Measurements from ENCODE around the gene THOC6.

Gene THOC6

GRCh38 chr16:3023669-3024478 is at the start of gene THOC6, which contains the start of gene HCFC1R1:
Gene THOC6 (plus strand): TSS chr16:3024035. CDS start chr16:3024327, 292 bp downstream.
Gene HCFC1R1 (minus strand): TSS chr16:3023942. CDS start chr16:3023941, 1 bp downstream.
- no peaks in the 10 kb centered on the region for H3K9me3 ChIP-seq (ENCODE audit: control insufficient read depth, insufficient read depth, low read depth, low read length)
- ChIA-PET POLR2A (interaction anchor here (0.5 to 11.9 kb wide), 11 partner anchors 9 to 489 kb away, joined by 3 to 247 read pairs (median 4); partner anchors contain the start of gene PKMYT1), CTCF (interaction anchor here (0.6 to 4.1 kb wide), 7 partner anchors 7 to 1921 kb away, joined by 3 to 41 read pairs (median 3); no protein-coding TSS in a partner anchor)
- H3K27ac ChIP-seq (ENCODE audit: extremely low read depth, low read depth, low read length), result peak within 1 kb of the TSS; percentile 85
- H3K36me3 ChIP-seq (ENCODE audit: control insufficient read depth in 2 of 2, insufficient read depth in 1 of 2, low read length in 2 of 2), result peaks cover 0 to 22% of the 10 kb centered on the region in 2 experiments; a peak in 1 of 3 replicates
- peak within 1 kb of the TSS; percentile 72 for H3K4me3 ChIP-seq (ENCODE audit: low read depth, low read length)
- peaks cover 27% of the 10 kb centered on the region for H3K4me1 ChIP-seq (ENCODE audit: control insufficient read depth, insufficient read depth, low read length)
- TF ChIP-seq, protein P1, sequence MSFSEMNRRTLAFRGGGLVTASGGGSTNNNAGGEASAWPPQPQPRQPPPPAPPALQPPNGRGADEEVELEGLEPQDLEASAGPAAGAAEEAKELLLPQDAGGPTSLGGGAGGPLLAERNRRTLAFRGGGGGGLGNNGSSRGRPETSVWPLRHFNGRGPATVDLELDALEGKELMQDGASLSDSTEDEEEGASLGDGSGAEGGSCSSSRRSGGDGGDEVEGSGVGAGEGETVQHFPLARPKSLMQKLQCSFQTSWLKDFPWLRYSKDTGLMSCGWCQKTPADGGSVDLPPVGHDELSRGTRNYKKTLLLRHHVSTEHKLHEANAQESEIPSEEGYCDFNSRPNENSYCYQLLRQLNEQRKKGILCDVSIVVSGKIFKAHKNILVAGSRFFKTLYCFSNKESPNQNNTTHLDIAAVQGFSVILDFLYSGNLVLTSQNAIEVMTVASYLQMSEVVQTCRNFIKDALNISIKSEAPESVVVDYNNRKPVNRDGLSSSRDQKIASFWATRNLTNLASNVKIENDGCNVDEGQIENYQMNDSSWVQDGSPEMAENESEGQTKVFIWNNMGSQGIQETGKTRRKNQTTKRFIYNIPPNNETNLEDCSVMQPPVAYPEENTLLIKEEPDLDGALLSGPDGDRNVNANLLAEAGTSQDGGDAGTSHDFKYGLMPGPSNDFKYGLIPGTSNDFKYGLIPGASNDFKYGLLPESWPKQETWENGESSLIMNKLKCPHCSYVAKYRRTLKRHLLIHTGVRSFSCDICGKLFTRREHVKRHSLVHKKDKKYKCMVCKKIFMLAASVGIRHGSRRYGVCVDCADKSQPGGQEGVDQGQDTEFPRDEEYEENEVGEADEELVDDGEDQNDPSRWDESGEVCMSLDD (tag by site-specific recombination; IDR thresholded peaks at IDR 0.05), result peak; percentile 71
- TF ChIP-seq ZBTB21 (tag by site-specific recombination; IDR thresholded peaks at IDR 0.05) (peak; percentile 12; the same call in 1 of the 2 replicates), ZNF792 (tag by site-specific recombination; IDR thresholded peaks at IDR 0.05) (no peak), ZNF433 (tag by site-specific recombination; IDR thresholded peaks at IDR 0.05; ENCODE audit: low read depth) (no peak), ZNF629 (tag by site-specific recombination; IDR thresholded peaks at IDR 0.05) (peak; percentile 78), GLI4 (tag by site-specific recombination; IDR thresholded peaks at IDR 0.05) (0 out of 2 replicates have a peak, but pooled peaks have one; percentile 33), ZNF654 (tag by site-specific recombination; IDR thresholded peaks at IDR 0.05; ENCODE audit: low read depth) (no peak), YY1 (tag by site-specific recombination; IDR thresholded peaks at IDR 0.05) (peak; percentile 37; the same call in 1 of the 2 replicates), ZNF791 (tag by site-specific recombination; IDR thresholded peaks at IDR 0.05) (no peak), ZNF561 (tag by site-specific recombination; IDR thresholded peaks at IDR 0.05; ENCODE audit: borderline replicate concordance) (peak; percentile 82), ZNF366 (tag by site-specific recombination; conservative IDR thresholded peaks at IDR 0.05) (no peak), HOXC10 (CRISPR knock-in tag; IDR thresholded peaks at IDR 0.05) (no peak), YY2 (tag by site-specific recombination; IDR thresholded peaks at IDR 0.05) (peak; percentile 76), ZNF580 (tag by site-specific recombination; IDR thresholded peaks at IDR 0.05) (peak; percentile 83), ZNF776 (tag by site-specific recombination; IDR thresholded peaks at IDR 0.05; ENCODE audit: borderline replicate concordance) (no peak), KLF7 (tag by site-specific recombination; IDR thresholded peaks at IDR 0.05; ENCODE audit: borderline replicate concordance) (peak; percentile 58; the same call in 1 of the 2 replicates), ZBTB1 (tag by site-specific recombination; IDR thresholded peaks at IDR 0.05) (0 out of 2 replicates have a peak, but pooled peaks have one; percentile 12), ATF2 (tag by site-specific recombination; IDR thresholded peaks at IDR 0.05; ENCODE audit: low read depth) (no peak), ZNF76 (tag by site-specific recombination; IDR thresholded peaks at IDR 0.05; ENCODE audit: borderline replicate concordance, low read depth) (peak; percentile 100), KLF9 (tag by site-specific recombination; IDR thresholded peaks at IDR 0.05; ENCODE audit: low read depth) (peak; percentile 96), ZBTB26 (tag by site-specific recombination; optimal IDR thresholded peaks at IDR 0.05) (peak; percentile 97), SALL2 (tag by site-specific recombination; IDR thresholded peaks at IDR 0.05; ENCODE audit: borderline replicate concordance) (no peak)
- TF ChIP-seq, protein P2, sequence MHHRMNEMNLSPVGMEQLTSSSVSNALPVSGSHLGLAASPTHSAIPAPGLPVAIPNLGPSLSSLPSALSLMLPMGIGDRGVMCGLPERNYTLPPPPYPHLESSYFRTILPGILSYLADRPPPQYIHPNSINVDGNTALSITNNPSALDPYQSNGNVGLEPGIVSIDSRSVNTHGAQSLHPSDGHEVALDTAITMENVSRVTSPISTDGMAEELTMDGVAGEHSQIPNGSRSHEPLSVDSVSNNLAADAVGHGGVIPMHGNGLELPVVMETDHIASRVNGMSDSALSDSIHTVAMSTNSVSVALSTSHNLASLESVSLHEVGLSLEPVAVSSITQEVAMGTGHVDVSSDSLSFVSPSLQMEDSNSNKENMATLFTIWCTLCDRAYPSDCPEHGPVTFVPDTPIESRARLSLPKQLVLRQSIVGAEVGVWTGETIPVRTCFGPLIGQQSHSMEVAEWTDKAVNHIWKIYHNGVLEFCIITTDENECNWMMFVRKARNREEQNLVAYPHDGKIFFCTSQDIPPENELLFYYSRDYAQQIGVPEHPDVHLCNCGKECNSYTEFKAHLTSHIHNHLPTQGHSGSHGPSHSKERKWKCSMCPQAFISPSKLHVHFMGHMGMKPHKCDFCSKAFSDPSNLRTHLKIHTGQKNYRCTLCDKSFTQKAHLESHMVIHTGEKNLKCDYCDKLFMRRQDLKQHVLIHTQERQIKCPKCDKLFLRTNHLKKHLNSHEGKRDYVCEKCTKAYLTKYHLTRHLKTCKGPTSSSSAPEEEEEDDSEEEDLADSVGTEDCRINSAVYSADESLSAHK (tag by site-specific recombination; IDR thresholded peaks at IDR 0.05), result peak; percentile 62
- TF ChIP-seq, protein P3, sequence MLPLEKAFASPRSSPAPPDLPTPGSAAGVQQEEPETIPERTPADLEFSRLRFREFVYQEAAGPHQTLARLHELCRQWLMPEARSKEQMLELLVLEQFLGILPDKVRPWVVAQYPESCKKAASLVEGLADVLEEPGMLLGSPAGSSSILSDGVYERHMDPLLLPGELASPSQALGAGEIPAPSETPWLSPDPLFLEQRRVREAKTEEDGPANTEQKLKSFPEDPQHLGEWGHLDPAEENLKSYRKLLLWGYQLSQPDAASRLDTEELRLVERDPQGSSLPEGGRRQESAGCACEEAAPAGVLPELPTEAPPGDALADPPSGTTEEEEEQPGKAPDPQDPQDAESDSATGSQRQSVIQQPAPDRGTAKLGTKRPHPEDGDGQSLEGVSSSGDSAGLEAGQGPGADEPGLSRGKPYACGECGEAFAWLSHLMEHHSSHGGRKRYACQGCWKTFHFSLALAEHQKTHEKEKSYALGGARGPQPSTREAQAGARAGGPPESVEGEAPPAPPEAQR (tag by site-specific recombination; IDR thresholded peaks at IDR 0.05), result no peak
- TF ChIP-seq, protein P4, sequence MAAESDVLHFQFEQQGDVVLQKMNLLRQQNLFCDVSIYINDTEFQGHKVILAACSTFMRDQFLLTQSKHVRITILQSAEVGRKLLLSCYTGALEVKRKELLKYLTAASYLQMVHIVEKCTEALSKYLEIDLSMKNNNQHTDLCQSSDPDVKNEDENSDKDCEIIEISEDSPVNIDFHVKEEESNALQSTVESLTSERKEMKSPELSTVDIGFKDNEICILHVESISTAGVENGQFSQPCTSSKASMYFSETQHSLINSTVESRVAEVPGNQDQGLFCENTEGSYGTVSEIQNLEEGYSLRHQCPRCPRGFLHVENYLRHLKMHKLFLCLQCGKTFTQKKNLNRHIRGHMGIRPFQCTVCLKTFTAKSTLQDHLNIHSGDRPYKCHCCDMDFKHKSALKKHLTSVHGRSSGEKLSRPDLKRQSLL (tag by site-specific recombination; IDR thresholded peaks at IDR 0.05), result peak; percentile 97

Measured in HEK293 (cell line).